HG03571 (cell line): Measurements from ENCODE around the gene FAM216A.
"Not testable (repeated sequence)": the region's sequence is repeated elsewhere in the genome, so short reads cannot be mapped to it uniquely, and the experiment has no call there.

Experiments
- ATAC-seq: cut with Tn5 transposase; IDR thresholded peaks from one replicate; pipeline ENCODE4 v1.9.1; 2021; ENCODE audit not compliant: unreplicated experiment

Gene FAM216A

GRCh38 chr12:110468214-110469048 is at the start of gene FAM216A, which contains the start of gene GPN3:
TSS of gene FAM216A (plus strand) at chr12:110468845. CDS start at chr12:110468876, 31 bp downstream.
TSS of gene GPN3 (minus strand) at chr12:110468257. CDS start at chr12:110468203, 54 bp downstream.
- peak; percentile 69 for ATAC-seq

GRCh38 chr12:110420644-110421043 is 48.0 kb upstream of the FAM216A start:
- ATAC-seq = not testable (repeated sequence)

- ATAC-seq = no peak
These were observed 47.4 kb upstream of the FAM216A start for GRCh38 chr12:110421159-110421661.

- no peak for ATAC-seq
These were observed 46.9 kb upstream of the FAM216A start for GRCh38 chr12:110421701-110422100.

- no peak for ATAC-seq
These were observed 44.4 kb upstream of the FAM216A start for GRCh38 chr12:110424237-110424636.

GRCh38 chr12:110426406-110426805 is 42.2 kb upstream of the FAM216A start:
- no peak for ATAC-seq

GRCh38 chr12:110429676-110430075 is 39.0 kb upstream of the FAM216A start:
- ATAC-seq = not testable (repeated sequence)

- ATAC-seq = no peak
These were observed 36.6 kb upstream of the FAM216A start for GRCh38 chr12:110431957-110432587.

- ATAC-seq = no peak
These were observed 32.4 kb upstream of the FAM216A start for GRCh38 chr12:110436231-110436630.

GRCh38 chr12:110444455-110444854 is 24.2 kb upstream of the FAM216A start:
- no peak for ATAC-seq

GRCh38 chr12:110449799-110450497 is 18.7 kb upstream of the FAM216A start, which contains the start of gene ARPC3:
TSS of gene ARPC3 (minus strand) at chr12:110450337. CDS start at chr12:110450260, 77 bp downstream.
- peak; percentile 91 for ATAC-seq

- no peak for ATAC-seq
These were observed 17.4 kb upstream of the FAM216A start for GRCh38 chr12:110451263-110451662.

- no peak for ATAC-seq
These were observed 14.9 kb upstream of the FAM216A start for GRCh38 chr12:110453569-110454296.

- ATAC-seq = no peak
These were observed 9.9 kb upstream of the FAM216A start for GRCh38 chr12:110458756-110459155.

GRCh38 chr12:110461189-110461588 is 7.5 kb upstream of the FAM216A start:
- not testable (repeated sequence) for ATAC-seq

GRCh38 chr12:110465024-110465423 is 3.6 kb upstream of the FAM216A start:
- no peak for ATAC-seq

- ATAC-seq = not testable (repeated sequence)
These were observed 2.9 kb upstream of the FAM216A start for GRCh38 chr12:110465765-110466164.

- no peak for ATAC-seq
These were observed 1.9 kb upstream of the FAM216A start for GRCh38 chr12:110466791-110467190.

GRCh38 chr12:110467847-110468213 is 815 bp upstream of the FAM216A start:
- ATAC-seq = no peak

- ATAC-seq = no peak
These were observed 6.8 kb downstream of the FAM216A start for GRCh38 chr12:110475426-110475825.
